ENCODE results near the gene PLEKHA4. TPM values are rescaled to one million over a fixed set of nuclear protein-coding genes. Genes with fewer than 3 reads are reported as not detected.
"Not testable (repeated sequence)": the region's sequence is repeated elsewhere in the genome, so short reads cannot be mapped to it uniquely, and the experiment has no call there.

The PLEKHA4 gene
- total RNA-seq, 1 donor from 2014 or later, result 1.6 TPM

GRCh38 chr19:48870048-48870447 is 1.6 kb upstream of the PLEKHA4 start:
- H3K36me3 Mint-ChIP-seq (ENCODE audit: low read depth), result peaks cover 22% of the 10 kb centered on the region
- H3K27ac Mint-ChIP-seq, result no peak overlapping the region
- H3K27me3 Mint-ChIP-seq (ENCODE audit: low read depth), result peaks cover 9% of the 10 kb centered on the region
- intact Hi-C loops (cut with micrococcal nuclease), result loop anchor here (5.0 kb wide), 1 partner anchor 548 kb away; a partner anchor contains a TSS
- no peak overlapping the region for H3K4me3 Mint-ChIP-seq (ENCODE audit: low read depth)
- H3K4me1 Mint-ChIP-seq (ENCODE audit: low read depth), result peaks cover 30% of the 10 kb centered on the region
- H3K9me3 Mint-ChIP-seq, result no peaks in the 10 kb centered on the region
- no peak for DNase-seq (ENCODE audit: low spot score)

- DNase-seq (ENCODE audit: low spot score), result no peak
- peaks cover 9% of the 10 kb centered on the region for H3K27me3 Mint-ChIP-seq (ENCODE audit: low read depth)
- H3K9me3 Mint-ChIP-seq, result no peaks in the 10 kb centered on the region
- H3K36me3 Mint-ChIP-seq (ENCODE audit: low read depth), result peaks cover under 1% of the 10 kb centered on the region
- intact Hi-C loops (cut with micrococcal nuclease), result no loop called here
- H3K27ac Mint-ChIP-seq, result no peak overlapping the region
- no peak overlapping the region for H3K4me3 Mint-ChIP-seq (ENCODE audit: low read depth)
- H3K4me1 Mint-ChIP-seq (ENCODE audit: low read depth), result peaks cover 13% of the 10 kb centered on the region
These were observed 687 bp downstream of the PLEKHA4 start for GRCh38 chr19:48867746-48868113.

GRCh38 chr19:48867123-48867745 is 1.2 kb downstream of the PLEKHA4 start:
- Mint-ChIP-seq H3K36me3 (ENCODE audit: low read depth) (no peaks in the 10 kb centered on the region), H3K4me3 (ENCODE audit: low read depth) (no peak overlapping the region), H3K27me3 (ENCODE audit: low read depth) (peaks cover 9% of the 10 kb centered on the region), H3K4me1 (ENCODE audit: low read depth) (peaks cover 11% of the 10 kb centered on the region), H3K27ac (no peak overlapping the region), H3K9me3 (no peaks in the 10 kb centered on the region)
- intact Hi-C loops (cut with micrococcal nuclease), result no loop called here
- no peak for DNase-seq (ENCODE audit: low spot score)

- intact Hi-C loops (cut with micrococcal nuclease), result no loop called here
- Mint-ChIP-seq H3K36me3 (ENCODE audit: low read depth) (no peaks in the 10 kb centered on the region), H3K4me3 (ENCODE audit: low read depth) (no peak overlapping the region), H3K27ac (no peak overlapping the region), H3K4me1 (ENCODE audit: low read depth) (peaks cover 8% of the 10 kb centered on the region), H3K9me3 (no peaks in the 10 kb centered on the region), H3K27me3 (ENCODE audit: low read depth) (peaks cover 9% of the 10 kb centered on the region)
- no peak for DNase-seq (ENCODE audit: low spot score)
These were observed 1.7 kb downstream of the PLEKHA4 start for GRCh38 chr19:48866692-48867091.

- DNase-seq (ENCODE audit: low spot score), result no peak
- H3K27me3 Mint-ChIP-seq (ENCODE audit: low read depth), result peaks cover 5% of the 10 kb centered on the region
- H3K9me3 Mint-ChIP-seq, result no peaks in the 10 kb centered on the region
- H3K36me3 Mint-ChIP-seq (ENCODE audit: low read depth), result no peaks in the 10 kb centered on the region
- H3K4me1 Mint-ChIP-seq (ENCODE audit: low read depth), result peaks cover 2% of the 10 kb centered on the region
- no peak overlapping the region for H3K4me3 Mint-ChIP-seq (ENCODE audit: low read depth)
- intact Hi-C loops (cut with micrococcal nuclease), result no loop called here
- no peak overlapping the region for H3K27ac Mint-ChIP-seq
These were observed 5.6 kb downstream of the PLEKHA4 start for GRCh38 chr19:48862827-48863226.

- Mint-ChIP-seq H3K27me3 (ENCODE audit: low read depth) (no peaks in the 10 kb centered on the region), H3K36me3 (ENCODE audit: low read depth) (no peaks in the 10 kb centered on the region), H3K27ac (no peak overlapping the region), H3K4me3 (ENCODE audit: low read depth) (no peak overlapping the region), H3K9me3 (no peaks in the 10 kb centered on the region), H3K4me1 (ENCODE audit: low read depth) (peaks cover 2% of the 10 kb centered on the region)
- intact Hi-C loops (cut with micrococcal nuclease), result no loop called here
- no peak for DNase-seq (ENCODE audit: low spot score)
These were observed 7.1 kb downstream of the PLEKHA4 start for GRCh38 chr19:48861313-48861712.

GRCh38 chr19:48859711-48860572 is 8.5 kb downstream of the PLEKHA4 start:
- Mint-ChIP-seq H3K36me3 (ENCODE audit: low read depth) (no peaks in the 10 kb centered on the region), H3K27ac (no peak overlapping the region), H3K4me3 (ENCODE audit: low read depth) (no peak overlapping the region), H3K27me3 (ENCODE audit: low read depth) (no peaks in the 10 kb centered on the region), H3K4me1 (ENCODE audit: low read depth) (peaks cover 2% of the 10 kb centered on the region), H3K9me3 (no peaks in the 10 kb centered on the region)
- no peak for DNase-seq (ENCODE audit: low spot score)
- intact Hi-C loops (cut with micrococcal nuclease), result no loop called here

- Mint-ChIP-seq H3K9me3 (no peaks in the 10 kb centered on the region), H3K4me3 (ENCODE audit: low read depth) (peak overlapping the region; percentile 88), H3K27ac (peak overlapping the region; percentile 83), H3K27me3 (ENCODE audit: low read depth) (no peaks in the 10 kb centered on the region), H3K36me3 (ENCODE audit: low read depth) (no peaks in the 10 kb centered on the region), H3K4me1 (ENCODE audit: low read depth) (peaks cover 2% of the 10 kb centered on the region)
- DNase-seq (ENCODE audit: low spot score), result peak; percentile 71
- intact Hi-C loops (cut with micrococcal nuclease), result no loop called here
These were observed 9.3 kb downstream of the PLEKHA4 start for GRCh38 chr19:48858984-48859710.

- no peaks in the 10 kb centered on the region for H3K9me3 Mint-ChIP-seq
- H3K4me1 Mint-ChIP-seq (ENCODE audit: low read depth), result peaks cover 2% of the 10 kb centered on the region
- no peak overlapping the region for H3K27ac Mint-ChIP-seq
- no peaks in the 10 kb centered on the region for H3K36me3 Mint-ChIP-seq (ENCODE audit: low read depth)
- intact Hi-C loops (cut with micrococcal nuclease), result no loop called here
- no peak overlapping the region for H3K4me3 Mint-ChIP-seq (ENCODE audit: low read depth)
- no peaks in the 10 kb centered on the region for H3K27me3 Mint-ChIP-seq (ENCODE audit: low read depth)
- DNase-seq (ENCODE audit: low spot score), result no peak
These were observed 11.5 kb downstream of the PLEKHA4 start for GRCh38 chr19:48856921-48857320.

- Mint-ChIP-seq H3K27ac (no peak overlapping the region), H3K9me3 (no peaks in the 10 kb centered on the region), H3K36me3 (ENCODE audit: low read depth) (no peaks in the 10 kb centered on the region), H3K27me3 (ENCODE audit: low read depth) (no peaks in the 10 kb centered on the region), H3K4me3 (ENCODE audit: low read depth) (no peak overlapping the region), H3K4me1 (ENCODE audit: low read depth) (peaks cover under 1% of the 10 kb centered on the region)
- intact Hi-C loops (cut with micrococcal nuclease), result no loop called here
- DNase-seq (ENCODE audit: low spot score), result no peak
These were observed 14.3 kb downstream of the PLEKHA4 start for GRCh38 chr19:48854103-48854502.

GRCh38 chr19:48853483-48853882 is 14.9 kb downstream of the PLEKHA4 start:
- Mint-ChIP-seq H3K27me3 (ENCODE audit: low read depth) (no peaks in the 10 kb centered on the region), H3K9me3 (no peaks in the 10 kb centered on the region)

GRCh38 chr19:48852292-48852691 is 16.1 kb downstream of the PLEKHA4 start:
- Mint-ChIP-seq H3K4me3 (ENCODE audit: low read depth) (no peak overlapping the region), H3K9me3 (no peaks in the 10 kb centered on the region), H3K36me3 (ENCODE audit: low read depth) (no peaks in the 10 kb centered on the region), H3K4me1 (ENCODE audit: low read depth) (no peaks in the 10 kb centered on the region), H3K27ac (no peak overlapping the region), H3K27me3 (ENCODE audit: low read depth) (no peaks in the 10 kb centered on the region)
- DNase-seq (ENCODE audit: low spot score), result no peak
- intact Hi-C loops (cut with micrococcal nuclease), result no loop called here

More at GRCh38 chr19:48853483-48853882, 14.9 kb downstream of the PLEKHA4 start:
- Mint-ChIP-seq H3K36me3 (ENCODE audit: low read depth) (no peaks in the 10 kb centered on the region), H3K27ac (no peak overlapping the region), H3K4me3 (ENCODE audit: low read depth) (no peak overlapping the region), H3K4me1 (ENCODE audit: low read depth) (no peaks in the 10 kb centered on the region)
- DNase-seq (ENCODE audit: low spot score), result no peak
- intact Hi-C loops (cut with micrococcal nuclease), result no loop called here

- H3K4me3 Mint-ChIP-seq (ENCODE audit: low read depth); H3K36me3 Mint-ChIP-seq (ENCODE audit: low read depth); H3K27me3 Mint-ChIP-seq (ENCODE audit: low read depth); H3K4me1 Mint-ChIP-seq (ENCODE audit: low read depth); H3K9me3 Mint-ChIP-seq; intact Hi-C loops (cut with micrococcal nuclease); DNase-seq (ENCODE audit: low spot score); H3K27ac Mint-ChIP-seq: not testable (repeated sequence)
These were observed 21.8 kb downstream of the PLEKHA4 start for GRCh38 chr19:48846659-48847058.

All from activated T-helper 2 cell treated with anti-CD3 and anti-CD28 coated beads, Interferon-gamma antibody, Interleukin-2, Interleukin-4, amounts not matched to agents 10 μg/mL and 5 μg/mL and 100 μg/mL, durations not matched to agents 14 hours and 24 hours and 36 hours (primary cell).